ENCODE data around the gene FHOD3. TPM values are rescaled to one million over a fixed set of nuclear protein-coding genes. Genes with fewer than 3 reads are reported as not detected.

Gene FHOD3
- total and polyA plus RNA-seq, 4 donors, result 0.57 to 1.3 (median 1.2) TPM; not detected in 1

GRCh38 chr18:36653870-36654269 lies 356.4 kb downstream of the FHOD3 start:
- Histone ChIP-seq H3K9me3 (ENCODE audit: control insufficient read depth in 4 of 4, low read length in 3 of 4) (no peaks in the 10 kb centered on the region), H3K27ac (ENCODE audit: low read depth in 1 of 2, low read length in 2 of 2) (no peak overlapping the region), H3K36me3 (ENCODE audit: control insufficient read depth in 4 of 4, insufficient read depth in 3 of 4, low read depth in 1 of 4, low read length in 3 of 4) (no peaks in the 10 kb centered on the region), H3K4me3 (ENCODE audit: low read depth in 1 of 3, low read length in 3 of 3) (no peak overlapping the region), H3K9ac (ENCODE audit: low read depth in 1 of 2, low read length in 2 of 2) (no peak overlapping the region), H3K4me1 (ENCODE audit: control insufficient read depth in 4 of 4, insufficient read depth in 4 of 4, low read length in 3 of 4) (no peaks in the 10 kb centered on the region), H3K27me3 (ENCODE audit: control insufficient read depth in 4 of 4, insufficient read depth in 4 of 4, low read length in 3 of 4) (peaks cover 0 to 6% (median 0%) of the 10 kb centered on the region in 4 donors)
- no peak for DNase-seq (ENCODE audit: low spot score)
- TF ChIP-seq FOXA1 (IDR thresholded peaks at IDR 0.05), result no peak
- TF ChIP-seq NR2F2 (IDR thresholded peaks at IDR 0.05), result no peak
- TF ChIP-seq FOXA2 (IDR thresholded peaks at IDR 0.05), result no peak
- TF ChIP-seq GABPA (IDR thresholded peaks at IDR 0.05 in 1 of 2, conservative IDR thresholded peaks at IDR 0.05 in 1 of 2), result no peak
- TF ChIP-seq EGR1 (IDR thresholded peaks at IDR 0.05; ENCODE audit: low read depth in 2 of 2), result no peak
- no peak for TF ChIP-seq HNF4G (IDR thresholded peaks at IDR 0.05)
- 93% methylated on average over 6 of the region's 6 CpGs for WGBS

DNA sequence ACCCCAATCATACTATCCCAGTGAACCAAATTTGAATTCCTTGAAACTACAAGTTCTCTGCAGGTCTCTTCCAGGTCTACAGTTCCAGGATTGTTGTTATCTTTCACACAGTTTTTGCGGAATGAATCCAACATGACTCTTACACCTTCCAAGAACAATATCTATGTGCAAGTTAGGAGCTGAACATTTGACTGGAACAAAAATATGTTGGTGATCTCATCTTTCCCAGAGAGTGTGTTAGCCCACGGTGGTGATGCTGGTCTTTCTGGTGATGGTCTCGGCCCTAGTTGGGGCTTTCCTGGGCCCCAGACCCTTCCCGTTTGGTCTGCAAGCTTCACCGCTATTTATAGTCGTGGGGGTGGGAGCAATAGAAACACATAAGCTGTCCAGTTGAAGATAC lies 357.6 kb downstream of the FHOD3 start:
- TF ChIP-seq, protein P1, sequence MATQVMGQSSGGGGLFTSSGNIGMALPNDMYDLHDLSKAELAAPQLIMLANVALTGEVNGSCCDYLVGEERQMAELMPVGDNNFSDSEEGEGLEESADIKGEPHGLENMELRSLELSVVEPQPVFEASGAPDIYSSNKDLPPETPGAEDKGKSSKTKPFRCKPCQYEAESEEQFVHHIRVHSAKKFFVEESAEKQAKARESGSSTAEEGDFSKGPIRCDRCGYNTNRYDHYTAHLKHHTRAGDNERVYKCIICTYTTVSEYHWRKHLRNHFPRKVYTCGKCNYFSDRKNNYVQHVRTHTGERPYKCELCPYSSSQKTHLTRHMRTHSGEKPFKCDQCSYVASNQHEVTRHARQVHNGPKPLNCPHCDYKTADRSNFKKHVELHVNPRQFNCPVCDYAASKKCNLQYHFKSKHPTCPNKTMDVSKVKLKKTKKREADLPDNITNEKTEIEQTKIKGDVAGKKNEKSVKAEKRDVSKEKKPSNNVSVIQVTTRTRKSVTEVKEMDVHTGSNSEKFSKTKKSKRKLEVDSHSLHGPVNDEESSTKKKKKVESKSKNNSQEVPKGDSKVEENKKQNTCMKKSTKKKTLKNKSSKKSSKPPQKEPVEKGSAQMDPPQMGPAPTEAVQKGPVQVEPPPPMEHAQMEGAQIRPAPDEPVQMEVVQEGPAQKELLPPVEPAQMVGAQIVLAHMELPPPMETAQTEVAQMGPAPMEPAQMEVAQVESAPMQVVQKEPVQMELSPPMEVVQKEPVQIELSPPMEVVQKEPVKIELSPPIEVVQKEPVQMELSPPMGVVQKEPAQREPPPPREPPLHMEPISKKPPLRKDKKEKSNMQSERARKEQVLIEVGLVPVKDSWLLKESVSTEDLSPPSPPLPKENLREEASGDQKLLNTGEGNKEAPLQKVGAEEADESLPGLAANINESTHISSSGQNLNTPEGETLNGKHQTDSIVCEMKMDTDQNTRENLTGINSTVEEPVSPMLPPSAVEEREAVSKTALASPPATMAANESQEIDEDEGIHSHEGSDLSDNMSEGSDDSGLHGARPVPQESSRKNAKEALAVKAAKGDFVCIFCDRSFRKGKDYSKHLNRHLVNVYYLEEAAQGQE (IDR thresholded peaks at IDR 0.05), result no peak
- TF ChIP-seq EGR1 (IDR thresholded peaks at IDR 0.05; ENCODE audit: low read depth in 2 of 2) (no peak), JUND (IDR thresholded peaks at IDR 0.05) (no peak), FOXA2 (IDR thresholded peaks at IDR 0.05) (no peak), ZBTB33 (IDR thresholded peaks at IDR 0.05) (no peak), NR2F2 (IDR thresholded peaks at IDR 0.05) (no peak), RAD21 (IDR thresholded peaks at IDR 0.05) (no peak), HNF4A (conservative IDR thresholded peaks at IDR 0.05) (no peak)
- Histone ChIP-seq H3K4me3 (ENCODE audit: low read depth in 1 of 3, low read length in 3 of 3) (no peak overlapping the region), H3K27ac (ENCODE audit: low read depth in 1 of 2, low read length in 2 of 2) (no peak overlapping the region), H3K9me3 (ENCODE audit: control insufficient read depth in 4 of 4, low read length in 3 of 4) (no peaks in the 10 kb centered on the region), H3K4me1 (ENCODE audit: control insufficient read depth in 4 of 4, insufficient read depth in 4 of 4, low read length in 3 of 4) (no peaks in the 10 kb centered on the region), H3K27me3 (ENCODE audit: control insufficient read depth in 4 of 4, insufficient read depth in 4 of 4, low read length in 3 of 4) (peaks cover 0 to 6% (median 0%) of the 10 kb centered on the region in 4 donors), H3K9ac (ENCODE audit: low read depth in 1 of 2, low read length in 2 of 2) (no peak overlapping the region), H3K36me3 (ENCODE audit: control insufficient read depth in 4 of 4, insufficient read depth in 3 of 4, low read depth in 1 of 4, low read length in 3 of 4) (no peaks in the 10 kb centered on the region)
- no peak for DNase-seq (ENCODE audit: low spot score)
- WGBS, result 78% methylated on average over 6 of the region's 6 CpGs

DNA sequence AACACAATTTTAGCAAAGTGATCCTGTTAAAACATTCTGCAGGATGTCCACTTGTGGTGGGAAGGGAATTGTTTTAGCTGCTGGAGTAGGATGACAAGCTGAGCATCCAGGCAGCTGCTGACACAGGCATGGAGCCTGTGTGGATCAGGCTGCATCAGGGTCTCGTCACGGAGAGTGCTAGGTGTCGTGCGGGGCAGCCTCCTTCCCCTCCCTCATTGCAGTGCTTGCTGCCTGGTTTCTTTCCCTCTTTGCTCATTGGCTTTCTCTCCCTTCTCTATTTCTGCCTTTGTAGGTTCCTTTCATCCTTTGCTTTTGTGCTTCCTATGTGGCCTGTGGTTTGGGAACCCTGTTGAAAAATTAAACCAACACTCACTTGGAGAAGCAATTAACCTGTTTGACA lies 358.4 kb downstream of the FHOD3 start:
- WGBS, result 73% methylated on average over 4 of the region's 4 CpGs
- H3K36me3 ChIP-seq (ENCODE audit: control insufficient read depth in 4 of 4, insufficient read depth in 3 of 4, low read depth in 1 of 4, low read length in 3 of 4), result no peaks in the 10 kb centered on the region
- no peak overlapping the region for H3K4me3 ChIP-seq (ENCODE audit: low read depth in 1 of 3, low read length in 3 of 3)
- H3K4me1 ChIP-seq (ENCODE audit: control insufficient read depth in 4 of 4, insufficient read depth in 4 of 4, low read length in 3 of 4), result no peaks in the 10 kb centered on the region
- no peak for DNase-seq (ENCODE audit: low spot score)
- H3K27ac ChIP-seq (ENCODE audit: low read depth in 1 of 2, low read length in 2 of 2), result no peak overlapping the region
- H3K9ac ChIP-seq (ENCODE audit: low read depth in 1 of 2, low read length in 2 of 2), result no peak overlapping the region
- H3K27me3 ChIP-seq (ENCODE audit: control insufficient read depth in 4 of 4, insufficient read depth in 4 of 4, low read length in 3 of 4), result peaks cover 0 to 3% (median 0%) of the 10 kb centered on the region in 4 donors
- TF ChIP-seq GABPA (IDR thresholded peaks at IDR 0.05 in 1 of 2, conservative IDR thresholded peaks at IDR 0.05 in 1 of 2) (no peak), NR2F2 (IDR thresholded peaks at IDR 0.05) (no peak), TAF1 (conservative IDR thresholded peaks at IDR 0.05) (no peak), RXRA (IDR thresholded peaks at IDR 0.05) (no peak)
- TF ChIP-seq, protein P2, sequence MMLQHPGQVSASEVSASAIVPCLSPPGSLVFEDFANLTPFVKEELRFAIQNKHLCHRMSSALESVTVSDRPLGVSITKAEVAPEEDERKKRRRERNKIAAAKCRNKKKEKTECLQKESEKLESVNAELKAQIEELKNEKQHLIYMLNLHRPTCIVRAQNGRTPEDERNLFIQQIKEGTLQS (IDR thresholded peaks at IDR 0.05), result no peak
- no peaks in the 10 kb centered on the region for H3K9me3 ChIP-seq (ENCODE audit: control insufficient read depth in 4 of 4, low read length in 3 of 4)
